HepG2 (cell line): ENCODE measurements around the gene COL9A3. TPM values are rescaled to one million over a fixed set of nuclear protein-coding genes. Genes with fewer than 3 reads are reported as not detected.

ENCODE experiments used
- ATF6 ChIP-seq: sonication (generic); formaldehyde crosslinking; conservative IDR thresholded peaks from 2 replicates; pipeline ENCODE4 v1.4.0; 2020; ENCODE audit warnings: missing genetic modification reagents
- CCDC6 ChIP-seq: sonication (generic); formaldehyde crosslinking; IDR thresholded peaks from 2 replicates; pipeline ENCODE4 v1.8.1; 2022; ENCODE audit warnings: mild to moderate bottlenecking, missing genetic modification reagents, moderate library complexity
- CEBPB ChIP-seq: IDR thresholded peaks from 2 replicates; pipeline ENCODE4 v1.6.1; 2011; ENCODE audit warnings: low read depth, low read length, improper control_type of control experiment, borderline replicate concordance
- E2F5 ChIP-seq: sonication (generic); formaldehyde crosslinking; conservative IDR thresholded peaks from 2 replicates; pipeline ENCODE4 v1.4.0; 2020; ENCODE audit warnings: missing genetic modification reagents
- GATA4 ChIP-seq: sonication (generic); IDR thresholded peaks from 2 replicates; pipeline ENCODE4 v1.6.1; 2016; ENCODE audit warnings: antibody characterized with exemption, low read depth, borderline replicate concordance
- HDAC2 ChIP-seq: sonication (generic); formaldehyde crosslinking; IDR thresholded peaks from 2 replicates; pipeline ENCODE4 v1.4.0; 2020; ENCODE audit warnings: missing genetic modification reagents
- HDAC6 ChIP-seq: fragments of 200-600 bp; sonication (generic); IDR thresholded peaks from 2 replicates; pipeline ENCODE4 v1.7.0; 2017; ENCODE audit warnings: mild to moderate bottlenecking, antibody characterized with exemption, low read length, low read depth
- IRF2 ChIP-seq: IDR thresholded peaks from 2 replicates; pipeline ENCODE4 v1.6.1; 2018; ENCODE audit warnings: missing genetic modification reagents, missing compliant biosample characterization
- MAZ ChIP-seq, 2 experiments: sonication (generic) in 1 of 2; formaldehyde crosslinking in 1 of 2; IDR thresholded peaks; 2 replicates each; pipeline versions ENCODE4 v1.5.0 to v1.6.1; 2012 to 2020; ENCODE audit warnings: low read depth in 2 of 2, mild to moderate bottlenecking in 2 of 2, borderline replicate concordance in 1 of 2, improper control_type of control experiment in 1 of 2, low read length in 1 of 2, missing genetic modification reagents in 1 of 2, moderate library complexity in 1 of 2
- SIX1 ChIP-seq: sonication (generic); formaldehyde crosslinking; IDR thresholded peaks from 2 replicates; pipeline ENCODE4 v1.4.0; 2020; ENCODE audit warnings: missing genetic modification reagents, borderline replicate concordance
- SMYD3 ChIP-seq: sonication (generic); formaldehyde crosslinking; IDR thresholded peaks from 2 replicates; pipeline ENCODE4 v1.8.1; 2023; ENCODE audit warnings: mild to moderate bottlenecking, missing genetic modification reagents
- ZKSCAN1 ChIP-seq: fragments of 150-350 bp; IDR thresholded peaks from 2 replicates; pipeline ENCODE4 v1.6.1; 2014; ENCODE audit warnings: low read length
- ZNF143 ChIP-seq: sonication (generic); formaldehyde crosslinking; IDR thresholded peaks from 2 replicates; pipeline ENCODE4 v1.4.0; 2020; ENCODE audit warnings: missing genetic modification reagents
- ZNF264 ChIP-seq: sonication (generic); formaldehyde crosslinking; IDR thresholded peaks from 2 replicates; pipeline ENCODE4 v1.4.0; 2020; ENCODE audit warnings: missing genetic modification reagents
- ZNF337 ChIP-seq: sonication (generic); formaldehyde crosslinking; IDR thresholded peaks from 2 replicates; pipeline ENCODE4 v1.5.1; 2020; ENCODE audit warnings: missing genetic modification reagents, low read depth, mild to moderate bottlenecking, borderline replicate concordance
- ZNF530 ChIP-seq: sonication (generic); formaldehyde crosslinking; IDR thresholded peaks from 2 replicates; pipeline ENCODE4 v1.5.0; 2020; ENCODE audit warnings: low read depth, mild to moderate bottlenecking, missing genetic modification reagents
- ZNF616 ChIP-seq: sonication (generic); formaldehyde crosslinking; IDR thresholded peaks from 2 replicates; pipeline ENCODE4 v1.5.0; 2020; ENCODE audit warnings: low read depth, mild to moderate bottlenecking, missing genetic modification reagents
- polyA plus RNA-seq, 8 experiments: library from polyadenylated mRNA; depleted of rRNA in 3 of 8; stranded (reverse) in 7 of 8; unstranded in 1 of 8; fragments of >200 nt; fragmentation: Illumina TruSeq in 4 of 8; extraction: Trizol in 4 of 8; gene quantifications; 2 replicates each; pipeline versions ENCODE4 v1.2.1 to v1.2.3, GENCODE V29; 2011 to 2016; ENCODE audit warnings: low read depth in 4 of 8, missing spikeins in 1 of 8, mixed read lengths in 1 of 8; ENCODE audit not compliant: insufficient read depth in 1 of 8
- total RNA-seq, 5 experiments: library from RNA; depleted of rRNA; stranded (reverse); fragments of >200 nt; fragmentation: Illumina TruSeq; extraction: Trizol; gene quantifications; 2 replicates each; pipeline ENCODE4 v1.2.3, GENCODE V29; 2016; ENCODE audit warnings: low read depth in 1 of 5
- TF ChIP-seq, protein P1 (sequence below): sonication (generic); formaldehyde crosslinking; IDR thresholded peaks from 2 replicates; pipeline ENCODE4 v1.9.0; 2021; ENCODE audit warnings: missing genetic modification reagents, borderline replicate concordance
- TF ChIP-seq, protein P2 (sequence below), 2 experiments: sonication (generic) in 1 of 2; formaldehyde crosslinking in 1 of 2; IDR thresholded peaks; 2 replicates each; pipeline versions ENCODE4 v1.4.0 to v1.6.1; 2016 to 2020; ENCODE audit warnings: borderline replicate concordance in 1 of 2, low read depth in 1 of 2, mild to moderate bottlenecking in 1 of 2, missing genetic modification reagents in 1 of 2

Gene COL9A3
- total and polyA plus RNA-seq, 2 of the 13 experiments (the other 11 are each of a cell fraction or from before 2014, with no cell fraction given), result 155 to 204 TPM

DNA sequence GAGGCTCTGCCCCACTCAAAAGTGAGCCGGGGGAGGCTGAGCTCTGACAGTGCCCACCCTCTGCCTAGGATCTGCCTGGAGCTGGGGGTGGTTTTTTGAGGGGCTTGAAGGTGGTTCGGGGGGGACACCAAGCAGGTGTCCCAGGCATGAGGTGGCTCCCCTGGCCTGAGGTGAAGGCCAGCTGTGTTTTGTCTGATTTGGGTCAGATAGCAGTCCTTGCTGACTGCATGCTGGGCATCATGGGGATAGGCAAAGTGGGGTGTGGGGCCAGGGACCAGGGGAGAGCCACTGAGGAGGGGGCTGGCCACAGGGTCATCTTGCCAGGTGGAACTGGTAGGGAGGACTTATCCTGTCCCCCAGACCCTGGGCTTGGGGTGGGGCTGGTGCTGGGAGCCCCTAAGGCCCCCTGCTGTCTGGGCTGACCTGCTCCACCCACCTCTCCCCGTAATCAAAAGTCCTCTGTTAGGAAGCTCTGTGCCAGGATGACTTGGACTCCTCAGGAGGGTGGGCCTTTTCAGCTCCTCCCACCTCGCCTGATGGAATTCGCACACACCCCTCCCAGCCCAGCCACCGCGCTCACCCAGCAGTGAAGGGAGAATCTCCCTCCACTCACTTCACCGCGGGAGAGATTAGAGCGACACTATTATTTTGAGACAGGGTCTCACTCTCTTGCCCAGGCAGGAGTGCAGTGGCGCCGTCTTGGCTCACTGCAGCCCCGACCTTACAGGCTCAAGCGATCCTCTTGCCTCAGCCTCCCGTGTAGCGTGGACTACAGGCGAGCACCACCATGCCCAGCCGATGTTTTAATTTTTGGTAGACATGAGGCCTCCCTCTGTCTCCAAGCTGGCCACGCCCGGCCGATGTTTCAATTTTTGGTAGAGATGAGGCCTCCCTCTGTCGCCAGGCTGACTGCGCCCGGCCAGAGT is 1.5 kb upstream of the COL9A3 start (continued):
- TF ChIP-seq E2F5 (no peak; the same call in 1 of the 2 replicates), ZNF530 (CRISPR knock-in tag) (no peak; the same call in 1 of the 2 replicates), HDAC2 (CRISPR knock-in tag) (peak; percentile 15; the same call in 1 of the 2 replicates), ZNF264 (CRISPR knock-in tag) (no peak), CEBPB (no peak), SIX1 (CRISPR knock-in tag) (no peak), GATA4 (0 out of 2 replicates have a peak, but pooled peaks have one; percentile 18), CCDC6 (CRISPR knock-in tag) (0 out of 2 replicates have a peak, but pooled peaks have one; percentile 54), ZNF143 (CRISPR knock-in tag) (0 out of 2 replicates have a peak, but pooled peaks have one; percentile 18), HDAC6 (no peak), ZNF616 (CRISPR knock-in tag) (0 out of 2 replicates have a peak, but pooled peaks have one; percentile 75), ZNF337 (CRISPR knock-in tag) (no peak), MAZ (IDR thresholded peaks at IDR 0.05; ENCODE audit: borderline replicate concordance, low read depth, low read length) (no peak), MAZ (CRISPR knock-in tag; IDR thresholded peaks at IDR 0.05; ENCODE audit: low read depth) (no peak), ZKSCAN1 (no peak), SMYD3 (no peak), ATF6 (CRISPR knock-in tag) (no peak), IRF2 (CRISPR knock-in tag) (0 out of 2 replicates have a peak, but pooled peaks have one; percentile 15)
- TF ChIP-seq, protein P1, sequence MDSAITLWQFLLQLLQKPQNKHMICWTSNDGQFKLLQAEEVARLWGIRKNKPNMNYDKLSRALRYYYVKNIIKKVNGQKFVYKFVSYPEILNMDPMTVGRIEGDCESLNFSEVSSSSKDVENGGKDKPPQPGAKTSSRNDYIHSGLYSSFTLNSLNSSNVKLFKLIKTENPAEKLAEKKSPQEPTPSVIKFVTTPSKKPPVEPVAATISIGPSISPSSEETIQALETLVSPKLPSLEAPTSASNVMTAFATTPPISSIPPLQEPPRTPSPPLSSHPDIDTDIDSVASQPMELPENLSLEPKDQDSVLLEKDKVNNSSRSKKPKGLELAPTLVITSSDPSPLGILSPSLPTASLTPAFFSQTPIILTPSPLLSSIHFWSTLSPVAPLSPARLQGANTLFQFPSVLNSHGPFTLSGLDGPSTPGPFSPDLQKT, result 0 out of 2 replicates have a peak, but pooled peaks have one; percentile 16
- TF ChIP-seq, protein P2, sequence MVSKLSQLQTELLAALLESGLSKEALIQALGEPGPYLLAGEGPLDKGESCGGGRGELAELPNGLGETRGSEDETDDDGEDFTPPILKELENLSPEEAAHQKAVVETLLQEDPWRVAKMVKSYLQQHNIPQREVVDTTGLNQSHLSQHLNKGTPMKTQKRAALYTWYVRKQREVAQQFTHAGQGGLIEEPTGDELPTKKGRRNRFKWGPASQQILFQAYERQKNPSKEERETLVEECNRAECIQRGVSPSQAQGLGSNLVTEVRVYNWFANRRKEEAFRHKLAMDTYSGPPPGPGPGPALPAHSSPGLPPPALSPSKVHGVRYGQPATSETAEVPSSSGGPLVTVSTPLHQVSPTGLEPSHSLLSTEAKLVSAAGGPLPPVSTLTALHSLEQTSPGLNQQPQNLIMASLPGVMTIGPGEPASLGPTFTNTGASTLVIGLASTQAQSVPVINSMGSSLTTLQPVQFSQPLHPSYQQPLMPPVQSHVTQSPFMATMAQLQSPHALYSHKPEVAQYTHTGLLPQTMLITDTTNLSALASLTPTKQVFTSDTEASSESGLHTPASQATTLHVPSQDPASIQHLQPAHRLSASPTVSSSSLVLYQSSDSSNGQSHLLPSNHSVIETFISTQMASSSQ (IDR thresholded peaks at IDR 0.05; ENCODE audit: low read depth), result no peak
- TF ChIP-seq, protein P2 (CRISPR knock-in tag; IDR thresholded peaks at IDR 0.05; ENCODE audit: borderline replicate concordance), result peak; percentile 61; the same call in 1 of the 2 replicates
